GM20000 (cell line): ENCODE data around the gene MCM7.
A peak's percentile ranks its signal among the peaks of the same experiment; 100 is the strongest.

Experiments used
- DNase-seq: peaks from one replicate; pipeline ENCODE4 v3.0.0; 2012; ENCODE audit warnings: low spot score
- TF ChIP-seq, protein P1 (sequence below): IDR thresholded peaks from 2 replicates; pipeline ENCODE4 v1.5.1; 2012; ENCODE audit warnings: mild to moderate bottlenecking, control low read depth; ENCODE audit errors: extremely low read depth, missing control alignments

The MCM7 gene

DNA sequence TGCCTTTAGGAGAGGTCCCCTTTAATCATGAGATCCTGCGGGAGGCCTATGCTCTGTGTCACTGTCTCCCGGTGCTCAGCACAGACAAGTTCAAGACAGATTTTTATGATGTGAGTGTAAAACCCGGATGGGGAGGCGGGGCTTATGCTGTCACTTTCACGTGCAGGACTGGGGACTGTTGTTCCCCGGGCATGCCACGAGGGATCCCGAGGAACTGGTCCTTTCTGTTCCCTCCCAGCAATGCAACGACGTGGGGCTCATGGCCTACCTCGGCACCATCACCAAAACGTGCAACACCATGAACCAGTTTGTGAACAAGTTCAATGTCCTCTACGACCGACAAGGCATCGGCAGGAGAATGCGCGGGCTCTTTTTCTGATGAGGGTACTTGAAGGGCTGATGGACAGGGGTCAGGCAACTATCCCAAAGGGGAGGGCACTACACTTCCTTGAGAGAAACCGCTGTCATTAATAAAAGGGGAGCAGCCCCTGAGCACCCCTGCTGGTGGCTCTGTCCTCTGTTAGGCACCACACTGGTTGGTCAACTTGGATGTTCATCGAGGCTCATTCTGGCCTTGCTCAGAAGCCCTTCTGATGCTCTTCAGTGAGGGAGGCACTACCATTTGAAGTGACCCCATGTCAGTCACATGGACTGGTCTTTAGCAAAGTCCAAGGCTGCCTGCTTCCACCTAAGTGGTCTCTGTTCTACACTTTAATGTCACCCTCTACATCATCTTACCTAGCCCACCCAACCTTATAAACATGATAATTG, 9.6 kb downstream of the MCM7 start:
- no peak for DNase-seq
- TF ChIP-seq, protein P1, sequence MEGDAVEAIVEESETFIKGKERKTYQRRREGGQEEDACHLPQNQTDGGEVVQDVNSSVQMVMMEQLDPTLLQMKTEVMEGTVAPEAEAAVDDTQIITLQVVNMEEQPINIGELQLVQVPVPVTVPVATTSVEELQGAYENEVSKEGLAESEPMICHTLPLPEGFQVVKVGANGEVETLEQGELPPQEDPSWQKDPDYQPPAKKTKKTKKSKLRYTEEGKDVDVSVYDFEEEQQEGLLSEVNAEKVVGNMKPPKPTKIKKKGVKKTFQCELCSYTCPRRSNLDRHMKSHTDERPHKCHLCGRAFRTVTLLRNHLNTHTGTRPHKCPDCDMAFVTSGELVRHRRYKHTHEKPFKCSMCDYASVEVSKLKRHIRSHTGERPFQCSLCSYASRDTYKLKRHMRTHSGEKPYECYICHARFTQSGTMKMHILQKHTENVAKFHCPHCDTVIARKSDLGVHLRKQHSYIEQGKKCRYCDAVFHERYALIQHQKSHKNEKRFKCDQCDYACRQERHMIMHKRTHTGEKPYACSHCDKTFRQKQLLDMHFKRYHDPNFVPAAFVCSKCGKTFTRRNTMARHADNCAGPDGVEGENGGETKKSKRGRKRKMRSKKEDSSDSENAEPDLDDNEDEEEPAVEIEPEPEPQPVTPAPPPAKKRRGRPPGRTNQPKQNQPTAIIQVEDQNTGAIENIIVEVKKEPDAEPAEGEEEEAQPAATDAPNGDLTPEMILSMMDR, result no peak

DNA sequence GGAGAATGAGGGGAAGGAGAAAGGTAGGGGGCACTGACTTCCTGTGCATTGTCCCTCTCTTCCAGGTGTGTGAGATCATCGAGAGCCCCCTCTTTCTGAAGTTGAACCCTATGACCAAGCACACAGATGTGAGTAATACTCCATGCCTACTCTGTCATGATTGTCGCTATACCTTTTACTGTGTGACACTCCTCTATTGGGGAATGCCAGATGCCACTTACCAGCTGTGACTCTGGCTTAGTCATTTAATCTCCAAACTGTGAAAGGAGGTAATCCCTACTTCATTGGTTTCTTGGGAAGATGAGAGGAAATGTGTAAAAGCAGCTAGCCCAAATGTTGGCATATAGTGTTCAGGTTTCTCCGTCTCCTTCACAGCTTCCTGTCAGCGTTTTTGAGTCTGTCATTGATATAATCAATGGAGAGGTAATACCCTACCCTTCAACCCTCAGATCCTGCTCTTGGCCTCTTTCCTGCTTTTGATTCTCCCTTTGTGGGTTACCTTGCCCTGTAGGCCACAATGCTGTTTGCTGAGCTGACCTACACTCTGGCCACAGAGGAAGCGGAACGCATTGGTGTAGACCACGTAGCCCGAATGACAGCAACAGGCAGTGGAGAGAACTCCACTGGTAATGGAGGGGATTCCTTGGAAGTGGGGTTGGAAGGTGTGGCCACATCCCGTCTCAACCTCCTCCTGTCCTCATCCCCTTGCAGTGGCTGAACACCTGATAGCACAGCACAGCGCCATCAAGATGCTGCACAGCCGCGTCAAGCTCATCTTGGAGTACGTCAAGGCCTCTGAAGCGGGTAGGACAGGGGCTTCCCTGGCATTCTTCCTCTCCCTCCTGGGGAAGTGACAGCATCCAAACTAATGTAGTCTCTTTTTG, 10.4 kb downstream of the MCM7 start:
- no peak for DNase-seq
- TF ChIP-seq, protein P1, result no peak

DNA sequence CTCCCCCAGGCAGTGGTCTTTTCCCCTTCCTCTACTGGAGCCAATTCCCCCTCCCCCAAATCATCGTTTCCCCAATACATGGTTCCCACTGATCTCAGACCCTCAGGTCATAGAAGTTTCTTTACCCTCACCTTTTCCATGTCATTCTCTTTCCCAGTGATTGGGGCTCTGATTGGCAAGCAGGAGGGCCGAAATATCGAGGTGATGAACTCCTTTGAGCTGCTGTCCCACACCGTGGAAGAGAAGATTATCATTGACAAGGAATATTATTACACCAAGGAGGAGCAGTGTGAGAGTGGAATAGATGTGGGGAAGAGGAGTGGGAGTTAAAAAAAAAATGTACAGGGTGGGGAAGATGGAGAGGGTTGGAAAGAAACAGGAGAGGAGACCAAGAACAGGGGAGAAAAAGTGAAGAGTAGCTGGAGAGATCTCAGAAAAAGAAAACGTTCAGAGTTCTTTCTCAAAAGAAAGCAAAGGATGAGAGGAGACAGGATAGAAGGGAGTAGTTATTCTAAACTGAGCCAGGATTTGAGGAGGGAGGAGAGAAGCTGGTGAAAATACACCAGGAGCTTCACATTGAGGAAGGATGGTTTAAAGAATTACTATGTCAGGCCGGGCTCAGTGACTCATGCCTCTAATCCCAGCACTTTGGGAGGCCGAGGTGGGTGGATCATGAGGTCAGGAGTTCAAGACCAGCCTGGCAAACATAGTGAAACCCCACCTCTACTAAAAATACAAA, 11.6 kb downstream of the MCM7 start:
- no peak for DNase-seq
- TF ChIP-seq, protein P1, result no peak

DNA sequence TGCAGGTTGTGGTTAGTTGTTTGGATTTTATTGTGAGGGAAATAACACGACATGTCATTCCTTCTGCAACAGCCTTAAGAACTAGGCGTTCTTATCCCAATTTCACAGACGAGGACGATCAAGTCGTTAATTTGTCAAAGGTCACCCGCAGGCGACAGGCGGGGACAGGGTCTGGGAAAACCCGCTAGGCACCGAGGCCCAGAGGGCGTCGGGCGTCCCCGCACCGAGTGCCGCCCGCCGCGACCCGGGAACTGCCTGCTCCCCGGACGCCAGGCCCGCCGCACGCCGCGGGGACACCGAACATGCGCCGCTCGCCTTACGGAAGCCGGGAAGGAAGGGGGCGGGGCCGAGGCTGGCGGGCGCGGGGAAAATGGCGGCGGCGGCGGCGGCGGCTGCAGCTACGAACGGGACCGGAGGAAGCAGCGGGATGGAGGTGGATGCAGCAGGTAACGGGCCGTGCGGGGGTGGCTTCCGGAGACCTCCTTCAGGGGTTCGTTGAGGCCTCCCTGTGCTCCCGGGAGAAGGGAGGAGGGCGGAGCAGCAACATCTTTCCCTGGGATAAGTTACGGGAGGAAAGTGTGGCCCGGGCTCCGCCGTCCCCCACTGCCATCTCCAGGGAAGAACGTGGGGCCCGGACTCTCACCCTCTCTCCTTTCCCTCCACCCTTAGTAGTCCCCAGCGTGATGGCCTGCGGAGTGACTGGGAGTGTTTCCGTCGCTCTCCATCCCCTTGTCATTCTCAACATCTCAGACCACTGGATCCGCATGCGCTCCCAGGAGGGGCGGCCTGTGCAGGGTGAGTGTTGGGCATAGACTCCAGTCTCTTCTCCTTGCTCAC, 12.4 kb downstream of the MCM7 start, which contains the start of gene COPS6:
Gene COPS6 (plus strand): TSS at position 349 of the 837 bp plus-strand sequence. CDS start 22 bp downstream, at position 371.
- TF ChIP-seq, protein P1, result no peak
- peak; percentile 91 for DNase-seq

DNA sequence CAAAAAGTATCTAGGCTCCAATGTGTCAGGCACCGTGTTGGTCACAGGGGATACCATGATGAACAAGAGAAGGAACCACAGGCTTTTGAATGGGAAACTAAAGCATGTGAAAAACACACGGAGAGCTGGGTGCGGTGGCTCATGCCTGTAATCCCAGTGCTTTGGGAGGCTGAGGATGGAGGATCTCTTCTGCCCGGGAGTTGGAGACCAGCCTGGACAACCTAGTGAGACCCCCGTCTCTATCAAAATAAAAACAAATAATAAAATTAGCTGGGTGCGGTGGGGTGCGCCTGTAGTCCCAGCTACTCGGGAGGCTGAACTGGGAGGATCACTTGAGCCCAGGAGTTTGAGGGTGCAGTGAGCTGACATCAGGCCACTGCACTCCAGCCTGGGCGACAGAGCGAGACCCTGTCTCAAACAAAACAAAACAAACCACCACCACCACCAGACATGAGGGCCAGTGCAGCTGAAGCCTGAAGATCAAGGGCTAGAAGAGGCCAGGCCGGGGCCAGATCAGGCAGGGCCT, 13.0 kb downstream of the MCM7 start:
- TF ChIP-seq, protein P1, result no peak
- no peak for DNase-seq

DNA sequence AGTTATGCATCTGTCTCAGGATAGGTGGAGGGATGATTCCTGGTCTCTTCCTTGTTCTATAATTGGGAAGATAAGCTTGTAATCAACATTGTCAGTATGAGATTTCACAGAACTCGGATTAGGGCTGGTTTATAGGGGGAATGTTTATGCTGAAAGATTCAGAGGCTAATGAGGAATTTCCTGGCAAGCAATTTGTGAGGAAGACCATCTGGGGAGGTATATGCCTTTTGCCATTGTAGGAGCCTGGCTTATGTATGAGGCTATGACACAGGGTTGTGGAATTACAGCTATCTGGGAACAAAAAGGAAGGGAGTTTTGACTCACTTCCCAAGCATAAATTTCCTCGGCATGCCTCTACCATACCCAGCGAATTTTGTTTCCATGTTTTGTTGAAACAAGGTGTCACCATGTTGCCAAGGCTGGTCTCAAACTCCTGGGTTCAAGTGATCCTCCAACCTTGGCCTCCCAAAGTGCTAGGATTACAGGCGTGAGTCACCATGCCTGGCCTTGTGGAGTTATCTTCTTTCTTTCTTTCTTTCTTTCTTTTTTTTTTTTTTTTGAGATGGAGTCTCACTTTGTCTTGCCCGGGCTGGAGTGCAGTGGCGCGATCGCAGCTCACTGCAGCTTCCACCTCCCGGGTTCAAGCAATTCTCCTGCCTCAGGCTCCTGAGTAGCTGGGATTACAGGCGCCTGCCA, 14.0 kb downstream of the MCM7 start:
- TF ChIP-seq, protein P1, result no peak
- DNase-seq, result no peak
